Measurements from ENCODE around the gene C6orf141.
"Not testable (repeated sequence)": the region's sequence is repeated elsewhere in the genome, so short reads cannot be mapped to it uniquely, and the experiment has no call there.

Gene C6orf141

DNA sequence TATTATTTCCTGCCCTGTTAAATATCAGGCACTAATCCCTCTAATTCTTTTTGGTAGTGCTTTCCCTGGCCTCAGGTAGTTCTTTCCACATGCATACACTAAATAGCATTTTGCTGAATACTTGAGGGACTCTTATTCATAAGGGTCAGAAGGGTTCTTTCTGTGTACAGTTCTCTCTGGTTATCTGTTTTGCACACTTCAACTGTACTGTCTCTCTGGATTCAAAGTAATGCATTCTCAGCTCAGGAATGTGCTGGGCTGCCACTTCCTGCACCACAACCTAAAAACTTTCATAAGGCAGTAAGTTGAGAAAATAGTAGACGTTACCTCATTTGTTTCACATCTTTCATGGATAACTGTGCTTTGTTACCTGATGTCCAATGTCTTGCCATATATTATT, 32.1 kb downstream of the C6orf141 start:
- DNase-seq, result no peak

DNA sequence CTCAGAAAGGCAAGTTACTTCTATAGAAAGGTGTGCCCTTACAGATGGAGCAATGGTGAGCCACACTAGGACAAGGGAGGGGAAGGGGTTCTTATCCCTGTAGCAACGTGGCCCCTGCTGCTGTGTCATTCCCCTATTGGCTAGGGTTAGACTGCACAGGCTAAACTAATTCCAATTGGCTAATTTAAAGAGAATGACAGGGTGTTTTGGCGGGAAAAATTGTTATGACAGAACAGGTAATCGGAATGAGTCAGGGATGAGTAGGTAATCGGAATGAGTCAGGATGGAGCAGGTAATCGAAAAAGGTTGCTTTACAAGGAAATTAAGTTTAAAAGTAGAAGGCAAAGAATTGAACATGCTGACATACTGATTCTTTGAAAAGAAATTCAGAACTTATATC, 36.8 kb downstream of the C6orf141 start:
- not testable (repeated sequence) for DNase-seq

Measured in T1000 (cell line).